ENCODE results near the gene NDRG2. TPM values are rescaled to one million over a fixed set of nuclear protein-coding genes. Genes with fewer than 3 reads are reported as not detected.

The NDRG2 gene
- total RNA-seq, 8 experiments from 2014 or later: 4.1 to 51.8 (median 13.7) TPM

Other genes with a start within 250 kb of the NDRG2 start
- 10 to 100 TPM in 1 of 8 experiments, 1 to 10 TPM in 1, under 1 TPM in 1, not detected in 5; 0.28 to 17.8 (median 2.3) TPM for gene RNASE6, start 243.8 kb downstream of the NDRG2 start, total RNA-seq
- gene RNASE1, start 222.2 kb downstream of the NDRG2 start, total RNA-seq: 100 to 1,000 TPM in 1 of 8 experiments, 10 to 100 TPM in 2, not detected in 5; 47.0 to 362 (median 50.7) TPM
- not detected for gene RNASE3, start 133.7 kb downstream of the NDRG2 start, total RNA-seq
- 10 to 100 TPM in 1 of 8 experiments, not detected in 7; 19.0 TPM for gene RNASE2, start 69.6 kb downstream of the NDRG2 start, total RNA-seq
- gene METTL17, start 35.1 kb downstream of the NDRG2 start, total RNA-seq: 100 to 1,000 TPM in 1 of 8 experiments, 10 to 100 TPM in 7; 30.2 to 119 (median 58.5) TPM
- under 1 TPM in 4 of 8 experiments, not detected in 4; 0.11 to 0.47 (median 0.39) TPM for gene SLC39A2, start 25.8 kb downstream of the NDRG2 start, total RNA-seq
- under 1 TPM in 3 of 8 experiments, not detected in 5; 0.18 to 0.62 (median 0.38) TPM for gene TPPP2, start 5.2 kb upstream of the NDRG2 start, total RNA-seq
- under 1 TPM in 3 of 8 experiments, not detected in 5; 0.17 to 0.90 (median 0.70) TPM for gene RNASE13, start 9.7 kb upstream of the NDRG2 start, total RNA-seq
- under 1 TPM in 4 of 8 experiments, not detected in 4; 0.14 to 0.40 (median 0.29) TPM for gene RNASE7, start 17.3 kb upstream of the NDRG2 start, total RNA-seq
- under 1 TPM in 2 of 8 experiments, not detected in 6; 0.22 to 0.95 TPM for gene RNASE8, start 32.8 kb upstream of the NDRG2 start, total RNA-seq
- 10 to 100 TPM; 15.0 to 61.4 (median 24.8) TPM for gene ARHGEF40, start 45.2 kb upstream of the NDRG2 start, total RNA-seq
- gene ZNF219, start 73.6 kb upstream of the NDRG2 start, total RNA-seq: 10 to 100 TPM; 10.5 to 42.7 (median 17.2) TPM
- 1 to 10 TPM in 4 of 8 experiments, under 1 TPM in 4; 0.37 to 2.5 (median 1.0) TPM for gene TMEM253, start 76.0 kb upstream of the NDRG2 start, total RNA-seq
- under 1 TPM in 6 of 8 experiments, not detected in 2; 0.04 to 0.47 (median 0.20) TPM for gene OR5AU1, start 131.0 kb upstream of the NDRG2 start, total RNA-seq
- 1,000 to 10,000 TPM in 1 of 8 experiments, 100 to 1,000 TPM in 7; 566 to 1,062 (median 843) TPM for gene HNRNPC, start 244.4 kb upstream of the NDRG2 start, total RNA-seq

Data from motor neuron (in vitro differentiated cells).